HFFc6 (cell line): Measurements from ENCODE around the gene CH25H. TPM values are rescaled to one million over a fixed set of nuclear protein-coding genes. Genes with fewer than 3 reads are reported as not detected.

Experiments used
- DNase-seq: peaks from one replicate; pipeline ENCODE4 v3.0.0-alpha.2; 2018
- H3K27ac Mint-ChIP-seq: 2 replicates; pipeline ENCODE4 v1.8.0; 2020; ENCODE audit warnings: mild to moderate bottlenecking, mixed read lengths
- H3K27me3 Mint-ChIP-seq: 2 replicates; pipeline ENCODE4 v1.8.0; 2021; ENCODE audit warnings: mild to moderate bottlenecking, moderate library complexity, mixed read lengths; ENCODE audit not compliant: insufficient read depth
- H3K36me3 Mint-ChIP-seq: 2 replicates; pipeline ENCODE4 v1.8.0; 2021; ENCODE audit warnings: low read depth, mixed read lengths
- H3K4me1 Mint-ChIP-seq: 2 replicates; pipeline ENCODE4 v1.8.0; 2020; ENCODE audit warnings: low read depth, mixed read lengths
- H3K4me3 Mint-ChIP-seq: 2 replicates; pipeline ENCODE4 v1.8.0; 2020; ENCODE audit warnings: mild to moderate bottlenecking, moderate library complexity, mixed read lengths
- H3K9me3 Mint-ChIP-seq: 2 replicates; pipeline ENCODE4 v1.8.0; 2020; ENCODE audit warnings: mild to moderate bottlenecking, mixed read lengths
- total RNA-seq, 6 experiments: library from RNA; stranded (reverse); fragmentation: NEBNext Ultra II Directional; extraction: Animal tissue kit (Norgen Biotek cat#: 25700); gene quantifications; 2 replicates in 1 of 6; 3 replicates in 5 of 6; pipeline ENCODE4 v1.2.3, GENCODE V29; 2021
- TF ChIP-seq, protein P1 (sequence below): fragments of 200-600 bp; sonication (generic); IDR thresholded peaks from 2 replicates; pipeline ENCODE4 v1.5.0; 2021; ENCODE audit warnings: antibody characterized with exemption, mild to moderate bottlenecking

Gene CH25H
- total RNA-seq, 6 experiments from 2014 or later, result 0.09 to 0.18 (median 0.12) TPM; not detected in 1

GRCh38 chr10:89228962-89229361 is 21.8 kb upstream of the CH25H start:
- Mint-ChIP-seq H3K36me3 (peaks cover 18% of the 10 kb centered on the region; the same call in 1 of the 2 replicates), H3K27me3 (no peaks in the 10 kb centered on the region; the same call in none of the 2 replicates), H3K27ac (no peak overlapping the region), H3K4me3 (no peak overlapping the region), H3K9me3 (no peaks in the 10 kb centered on the region), H3K4me1 (no peaks in the 10 kb centered on the region; the same call in 1 of the 2 replicates)
- TF ChIP-seq, protein P1, sequence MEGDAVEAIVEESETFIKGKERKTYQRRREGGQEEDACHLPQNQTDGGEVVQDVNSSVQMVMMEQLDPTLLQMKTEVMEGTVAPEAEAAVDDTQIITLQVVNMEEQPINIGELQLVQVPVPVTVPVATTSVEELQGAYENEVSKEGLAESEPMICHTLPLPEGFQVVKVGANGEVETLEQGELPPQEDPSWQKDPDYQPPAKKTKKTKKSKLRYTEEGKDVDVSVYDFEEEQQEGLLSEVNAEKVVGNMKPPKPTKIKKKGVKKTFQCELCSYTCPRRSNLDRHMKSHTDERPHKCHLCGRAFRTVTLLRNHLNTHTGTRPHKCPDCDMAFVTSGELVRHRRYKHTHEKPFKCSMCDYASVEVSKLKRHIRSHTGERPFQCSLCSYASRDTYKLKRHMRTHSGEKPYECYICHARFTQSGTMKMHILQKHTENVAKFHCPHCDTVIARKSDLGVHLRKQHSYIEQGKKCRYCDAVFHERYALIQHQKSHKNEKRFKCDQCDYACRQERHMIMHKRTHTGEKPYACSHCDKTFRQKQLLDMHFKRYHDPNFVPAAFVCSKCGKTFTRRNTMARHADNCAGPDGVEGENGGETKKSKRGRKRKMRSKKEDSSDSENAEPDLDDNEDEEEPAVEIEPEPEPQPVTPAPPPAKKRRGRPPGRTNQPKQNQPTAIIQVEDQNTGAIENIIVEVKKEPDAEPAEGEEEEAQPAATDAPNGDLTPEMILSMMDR, result no peak
- no peak for DNase-seq

DNA sequence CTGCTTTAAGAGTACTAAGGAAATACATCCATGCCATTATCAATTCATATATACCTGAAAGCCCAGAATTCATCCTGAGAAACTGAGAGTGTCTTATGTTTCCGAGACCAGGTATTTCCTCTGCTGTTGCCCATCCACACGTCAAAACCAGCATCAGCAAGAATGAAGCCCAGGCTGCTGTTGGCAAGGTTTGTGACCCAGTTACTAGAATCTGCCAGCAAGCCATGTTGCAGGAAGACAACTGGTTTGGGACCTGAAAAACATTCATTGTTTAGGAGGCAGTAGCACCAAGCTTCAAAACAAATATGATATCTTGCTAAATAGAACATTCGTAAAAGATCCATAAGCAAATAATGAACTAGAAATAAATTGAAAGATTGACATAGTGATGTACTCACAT is 21.0 kb upstream of the CH25H start:
- no peaks in the 10 kb centered on the region; the same call in none of the 2 replicates for H3K27me3 Mint-ChIP-seq
- DNase-seq, result no peak
- TF ChIP-seq, protein P1, result no peak
- no peaks in the 10 kb centered on the region for H3K9me3 Mint-ChIP-seq
- H3K4me1 Mint-ChIP-seq, result no peaks in the 10 kb centered on the region; the same call in 1 of the 2 replicates
- no peak overlapping the region for H3K4me3 Mint-ChIP-seq
- no peak overlapping the region for H3K27ac Mint-ChIP-seq
- peaks cover 18% of the 10 kb centered on the region; the same call in 1 of the 2 replicates for H3K36me3 Mint-ChIP-seq

GRCh38 chr10:89226891-89227290 is 19.8 kb upstream of the CH25H start:
- Mint-ChIP-seq H3K36me3 (peaks cover 18% of the 10 kb centered on the region; the same call in 1 of the 2 replicates), H3K4me3 (no peak overlapping the region), H3K27me3 (no peaks in the 10 kb centered on the region), H3K4me1 (no peaks in the 10 kb centered on the region; the same call in 1 of the 2 replicates), H3K9me3 (no peaks in the 10 kb centered on the region), H3K27ac (no peak overlapping the region)
- no peak for DNase-seq
- TF ChIP-seq, protein P1, result no peak

DNA sequence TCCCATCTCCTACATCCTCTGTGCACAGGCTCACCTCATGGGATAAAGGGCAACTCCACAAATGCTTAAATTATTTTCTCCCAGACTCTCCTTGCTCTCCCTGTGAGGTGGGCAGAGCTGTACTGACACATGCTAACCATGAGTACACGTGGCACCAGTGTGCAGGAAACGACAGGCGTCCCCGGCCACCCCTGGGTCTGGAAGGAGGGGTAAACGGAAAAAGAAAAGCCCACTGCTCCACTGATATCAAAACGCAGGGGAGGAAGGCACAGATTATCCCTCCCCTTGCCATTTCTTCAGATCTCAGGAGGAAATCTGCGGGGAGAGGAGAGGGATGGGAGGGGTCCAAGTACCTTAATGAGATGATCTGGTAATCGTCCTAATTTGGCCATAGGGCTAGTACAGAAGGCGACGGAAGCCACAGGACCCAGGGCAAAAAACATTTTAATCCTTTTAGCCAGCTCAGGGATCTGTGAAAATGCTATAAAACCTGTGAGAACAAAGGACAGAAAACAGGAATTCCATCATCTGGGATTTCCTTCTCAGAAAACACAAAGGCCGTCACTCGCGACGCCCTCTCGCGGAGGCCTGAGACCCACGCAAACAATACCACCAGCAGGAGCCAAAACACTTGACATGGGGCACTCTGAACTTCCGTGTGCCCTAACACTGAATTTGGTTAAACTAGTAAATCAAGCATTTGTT is 17.8 kb upstream of the CH25H start:
- H3K9me3 Mint-ChIP-seq, result no peaks in the 10 kb centered on the region
- no peak overlapping the region; the same call in 1 of the 2 replicates for H3K4me3 Mint-ChIP-seq
- no peak overlapping the region for H3K27ac Mint-ChIP-seq
- no peak for DNase-seq
- H3K4me1 Mint-ChIP-seq, result no peaks in the 10 kb centered on the region; the same call in 1 of the 2 replicates
- TF ChIP-seq, protein P1, result no peak
- H3K36me3 Mint-ChIP-seq, result peaks cover 18% of the 10 kb centered on the region; the same call in 1 of the 2 replicates
- no peaks in the 10 kb centered on the region for H3K27me3 Mint-ChIP-seq

GRCh38 chr10:89221919-89222318 is 14.8 kb upstream of the CH25H start:
- H3K9me3 Mint-ChIP-seq, result no peaks in the 10 kb centered on the region
- no peak overlapping the region; the same call in 1 of the 2 replicates for H3K27ac Mint-ChIP-seq
- H3K27me3 Mint-ChIP-seq, result no peaks in the 10 kb centered on the region
- H3K36me3 Mint-ChIP-seq, result peaks cover 16% of the 10 kb centered on the region; the same call in 1 of the 2 replicates
- DNase-seq, result no peak
- H3K4me1 Mint-ChIP-seq, result peaks cover 17% of the 10 kb centered on the region
- H3K4me3 Mint-ChIP-seq, result no peak overlapping the region
- TF ChIP-seq, protein P1, result no peak
